Breast epithelium (tissue), 4 donors: ENCODE measurements around the gene WWOX. TPM values are rescaled to one million over a fixed set of nuclear protein-coding genes. Genes with fewer than 3 reads are reported as not detected.

Source experiments
- DNase-seq, 2 donors: peaks; one replicate each; pipeline ENCODE4 v3.0.0-alpha.2; 2019; ENCODE audit warnings: low spot score in 2 of 2
- H3K27ac ChIP-seq, 2 donors: fragments of 200-600 bp; sonication (generic) in 1 of 2; one replicate each; pipeline ENCODE4 v1.5.1; 2016 to 2019; ENCODE audit warnings: mild to moderate bottlenecking in 1 of 2
- H3K27me3 ChIP-seq, 2 donors: fragments of 200-600 bp; sonication (generic) in 1 of 2; one replicate each; pipeline versions ENCODE4 v1.5.1 to v1.6.0; 2017 to 2019; ENCODE audit warnings: control low read depth in 1 of 2, mild to moderate bottlenecking in 1 of 2
- H3K36me3 ChIP-seq: fragments of 200-600 bp; one replicate; pipeline ENCODE4 v1.5.1; 2019
- H3K4me1 ChIP-seq, 2 donors: fragments of 200-600 bp; sonication (generic); one replicate each; pipeline ENCODE4 v1.5.1; 2016 to 2019; ENCODE audit warnings: control low read depth in 1 of 2
- H3K4me3 ChIP-seq, 3 donors: fragments of 200-600 bp; sonication (generic); 1 replicate in 2 of 3; 2 replicates in 1 of 3; pipeline ENCODE4 v1.5.1; 2016 to 2019; ENCODE audit warnings: mild to moderate bottlenecking in 3 of 3, moderate library complexity in 2 of 3
- H3K9me3 ChIP-seq, 2 donors: fragments of 200-600 bp; sonication (generic) in 1 of 2; one replicate each; pipeline ENCODE4 v1.5.1; 2016 to 2019; ENCODE audit warnings: control low read depth in 1 of 2
- CTCF ChIP-seq, 3 donors: fragments of 450-650 bp; IDR thresholded peaks; one replicate each; pipeline ENCODE4 v1.5.1; 2016 to 2017; ENCODE audit warnings: antibody characterized with exemption in 3 of 3, mild to moderate bottlenecking in 3 of 3, moderate library complexity in 3 of 3
- POLR2A ChIP-seq: fragments of 450-650 bp; IDR thresholded peaks from one replicate; pipeline ENCODE4 v1.6.1; 2016; ENCODE audit warnings: antibody characterized with exemption, mild to moderate bottlenecking, moderate library complexity
- POLR2AphosphoS5 ChIP-seq, 3 donors: sonication (generic); formaldehyde crosslinking; IDR thresholded peaks; one replicate each; pipeline ENCODE4 v1.6.1; 2017; ENCODE audit warnings: antibody characterized with exemption in 3 of 3
- intact Hi-C: fragments of 100-400 bp; cut with DNase I; formaldehyde crosslinking; loops from one replicate; pipeline ENCODE4 v1.15.1; 2023; ENCODE audit warnings: low total_unique reads
- total RNA-seq, 3 donors: library from RNA; depleted of rRNA; stranded (reverse); fragments of >200 nt; gene quantifications; one replicate each; pipeline ENCODE4 v1.1.0, GENCODE V29; 2016

WWOX gene
- total RNA-seq, 3 donors from 2014 or later, result 42.9 to 73.6 (median 43.4) TPM

GRCh38 chr16:79206889-79207288 lies 1107.4 kb downstream of the WWOX start:
- TF ChIP-seq CTCF (IDR thresholded peaks at IDR 0.05) (no peak), POLR2A (no peak), POLR2AphosphoS5 (IDR thresholded peaks at IDR 0.05) (no peak)
- Histone ChIP-seq H3K27ac (no peak overlapping the region), H3K4me3 (no peak overlapping the region), H3K36me3 (no peaks in the 10 kb centered on the region), H3K9me3 (no peaks in the 10 kb centered on the region), H3K4me1 (no peaks in the 10 kb centered on the region), H3K27me3 (no peaks in the 10 kb centered on the region)
- DNase-seq, result no peak
- intact Hi-C loops, result no loop called here

DNA sequence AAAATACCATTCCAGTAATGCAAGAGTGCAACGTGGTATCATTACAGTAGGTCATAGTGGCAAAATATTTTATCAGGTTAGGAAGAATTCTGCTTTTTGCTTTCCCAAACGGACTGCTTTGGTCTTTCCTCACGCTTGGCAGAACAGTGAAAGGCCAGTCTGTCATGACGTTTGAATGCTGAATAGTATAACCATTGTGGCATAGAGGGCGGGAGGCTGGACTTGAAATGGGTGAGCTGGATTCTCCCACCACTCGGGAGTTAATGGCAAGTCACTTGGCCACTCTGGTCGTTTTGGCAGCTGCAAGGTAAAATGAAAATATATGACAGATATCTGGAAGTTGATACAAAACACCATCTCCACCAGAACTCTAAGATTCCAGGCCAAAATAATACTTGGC lies 1109.9 kb downstream of the WWOX start:
- intact Hi-C loops, result no loop called here
- Histone ChIP-seq H3K27ac (no peak overlapping the region), H3K4me1 (no peaks in the 10 kb centered on the region), H3K4me3 (no peak overlapping the region), H3K27me3 (no peaks in the 10 kb centered on the region), H3K36me3 (no peaks in the 10 kb centered on the region), H3K9me3 (no peaks in the 10 kb centered on the region)
- no peak for DNase-seq
- no peak for TF ChIP-seq POLR2AphosphoS5 (IDR thresholded peaks at IDR 0.05)
- TF ChIP-seq POLR2A, result no peak
- no peak for TF ChIP-seq CTCF (IDR thresholded peaks at IDR 0.05)

DNA sequence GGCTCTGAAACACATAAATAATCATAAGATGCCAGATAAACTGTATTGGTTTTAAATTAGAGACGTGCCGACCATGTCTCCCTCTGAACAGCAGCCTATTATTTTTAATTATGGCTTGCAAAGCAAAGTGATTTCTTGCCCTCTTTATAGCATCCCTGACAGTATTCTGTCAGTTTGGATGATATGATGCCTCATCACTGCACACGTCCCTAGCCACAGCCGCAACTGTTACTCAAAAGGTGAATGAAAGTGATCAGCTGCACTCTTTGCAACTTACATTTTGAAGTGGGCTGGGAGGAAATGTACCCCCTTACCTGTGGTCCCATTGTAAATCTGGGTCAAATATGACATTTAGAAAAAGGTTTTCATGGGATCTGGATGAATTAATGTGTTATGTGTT lies 1111.2 kb downstream of the WWOX start:
- no peak for DNase-seq
- no peak overlapping the region for H3K27ac ChIP-seq
- H3K4me3 ChIP-seq, result no peak overlapping the region
- intact Hi-C loops, result no loop called here
- H3K9me3 ChIP-seq, result peaks cover 0 to 5% of the 10 kb centered on the region in 2 donors
- TF ChIP-seq POLR2AphosphoS5 (IDR thresholded peaks at IDR 0.05), result no peak
- TF ChIP-seq POLR2A, result no peak
- TF ChIP-seq CTCF (IDR thresholded peaks at IDR 0.05), result no peak
- H3K4me1 ChIP-seq, result no peaks in the 10 kb centered on the region
- H3K27me3 ChIP-seq, result no peaks in the 10 kb centered on the region
- no peaks in the 10 kb centered on the region for H3K36me3 ChIP-seq

DNA sequence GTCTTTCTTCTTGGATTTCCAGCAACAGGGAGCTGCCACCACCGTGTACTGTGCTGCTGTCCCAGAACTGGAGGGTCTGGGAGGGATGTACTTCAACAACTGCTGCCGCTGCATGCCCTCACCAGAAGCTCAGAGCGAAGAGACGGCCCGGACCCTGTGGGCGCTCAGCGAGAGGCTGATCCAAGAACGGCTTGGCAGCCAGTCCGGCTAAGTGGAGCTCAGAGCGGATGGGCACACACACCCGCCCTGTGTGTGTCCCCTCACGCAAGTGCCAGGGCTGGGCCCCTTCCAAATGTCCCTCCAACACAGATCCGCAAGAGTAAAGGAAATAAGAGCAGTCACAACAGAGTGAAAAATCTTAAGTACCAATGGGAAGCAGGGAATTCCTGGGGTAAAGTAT lies 1112.1 kb downstream of the WWOX start:
- Histone ChIP-seq H3K4me3 (peak overlapping the region in 1 of 3 donors; percentile 7), H3K27ac (no peak overlapping the region), H3K9me3 (peaks cover 0 to 5% of the 10 kb centered on the region in 2 donors), H3K27me3 (no peaks in the 10 kb centered on the region), H3K36me3 (no peaks in the 10 kb centered on the region), H3K4me1 (no peaks in the 10 kb centered on the region)
- TF ChIP-seq POLR2A (no peak), POLR2AphosphoS5 (IDR thresholded peaks at IDR 0.05) (no peak)
- intact Hi-C loops, result no loop called here
- DNase-seq, result no peak

DNA sequence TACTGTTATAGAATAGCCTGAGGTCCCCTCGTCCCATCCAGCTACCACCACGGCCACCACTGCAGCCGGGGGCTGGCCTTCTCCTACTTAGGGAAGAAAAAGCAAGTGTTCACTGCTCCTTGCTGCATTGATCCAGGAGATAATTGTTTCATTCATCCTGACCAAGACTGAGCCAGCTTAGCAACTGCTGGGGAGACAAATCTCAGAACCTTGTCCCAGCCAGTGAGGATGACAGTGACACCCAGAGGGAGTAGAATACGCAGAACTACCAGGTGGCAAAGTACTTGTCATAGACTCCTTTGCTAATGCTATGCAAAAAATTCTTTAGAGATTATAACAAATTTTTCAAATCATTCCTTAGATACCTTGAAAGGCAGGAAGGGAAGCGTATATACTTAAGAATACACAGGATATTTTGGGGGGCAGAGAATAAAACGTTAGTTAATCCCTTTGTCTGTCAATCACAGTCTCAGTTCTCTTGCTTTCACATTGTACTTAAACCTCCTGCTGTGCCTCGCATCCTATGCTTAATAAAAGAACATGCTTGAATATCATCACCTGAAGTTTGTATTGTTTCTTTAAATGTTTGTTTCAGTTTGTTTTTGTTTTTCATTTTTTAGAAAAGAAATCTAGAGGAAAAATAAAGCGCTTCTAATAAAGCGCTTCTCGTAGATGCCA lies 1112.8 kb downstream of the WWOX start:
- H3K27me3 ChIP-seq, result no peaks in the 10 kb centered on the region
- TF ChIP-seq POLR2A, result no peak
- no peak for TF ChIP-seq CTCF (IDR thresholded peaks at IDR 0.05)
- no peak for TF ChIP-seq POLR2AphosphoS5 (IDR thresholded peaks at IDR 0.05)
- no peaks in the 10 kb centered on the region for H3K4me1 ChIP-seq
- no peak for DNase-seq
- H3K36me3 ChIP-seq, result no peaks in the 10 kb centered on the region
- peaks cover 0 to 5% of the 10 kb centered on the region in 2 donors for H3K9me3 ChIP-seq
- no peak overlapping the region for H3K4me3 ChIP-seq
- H3K27ac ChIP-seq, result no peak overlapping the region
- intact Hi-C loops, result no loop called here
